Ramos (cell line): ENCODE results near the gene SLC24A3.

Experiments
- in situ Hi-C: fragments of 300-500 bp; cut with MboI; formaldehyde crosslinking; loops from one replicate; pipeline ENCODE4 v1.14.3; 2022; ENCODE audit warnings: low sequenced_read_pairs; ENCODE audit not compliant: unreplicated experiment

SLC24A3 gene

GRCh38 chr20:19679900-19680495 is 467.6 kb downstream of the SLC24A3 start:
- in situ Hi-C loops, result no loop called here

- in situ Hi-C loops, result no loop called here
Measured at GRCh38 chr20:19682249-19682648, 469.8 kb downstream of the SLC24A3 start.

GRCh38 chr20:19683188-19683587 is 470.7 kb downstream of the SLC24A3 start:
- in situ Hi-C loops, result no loop called here

- in situ Hi-C loops, result no loop called here
Measured at GRCh38 chr20:19683822-19684221, 471.4 kb downstream of the SLC24A3 start.

- in situ Hi-C loops, result no loop called here
Measured at GRCh38 chr20:19688031-19688806, 475.8 kb downstream of the SLC24A3 start.

- in situ Hi-C loops, result no loop called here
Measured at GRCh38 chr20:19690462-19690861, 478.0 kb downstream of the SLC24A3 start.

- in situ Hi-C loops, result no loop called here
Measured at GRCh38 chr20:19691125-19691524, 478.7 kb downstream of the SLC24A3 start.

- in situ Hi-C loops, result no loop called here
Measured at GRCh38 chr20:19692100-19692499, 479.7 kb downstream of the SLC24A3 start.

GRCh38 chr20:19692685-19693119 is 480.3 kb downstream of the SLC24A3 start:
- in situ Hi-C loops, result no loop called here

GRCh38 chr20:19693508-19693907 is 481.1 kb downstream of the SLC24A3 start:
- in situ Hi-C loops, result no loop called here

GRCh38 chr20:19695081-19695480 is 482.6 kb downstream of the SLC24A3 start:
- in situ Hi-C loops, result no loop called here

- in situ Hi-C loops, result no loop called here
Measured at GRCh38 chr20:19696620-19697019, 484.2 kb downstream of the SLC24A3 start.

- in situ Hi-C loops, result no loop called here
Measured at GRCh38 chr20:19697415-19697814, 485.0 kb downstream of the SLC24A3 start.

- in situ Hi-C loops, result no loop called here
Measured at GRCh38 chr20:19699180-19699971, 486.9 kb downstream of the SLC24A3 start.

GRCh38 chr20:19701429-19701828 is 489.0 kb downstream of the SLC24A3 start:
- in situ Hi-C loops, result no loop called here

- in situ Hi-C loops, result no loop called here
Measured at GRCh38 chr20:19706463-19706862, 494.0 kb downstream of the SLC24A3 start.

- in situ Hi-C loops, result no loop called here
Measured at GRCh38 chr20:19709635-19710335, 497.3 kb downstream of the SLC24A3 start.

GRCh38 chr20:19710336-19711120 is 498.1 kb downstream of the SLC24A3 start:
- in situ Hi-C loops, result no loop called here

- in situ Hi-C loops, result no loop called here
Measured at GRCh38 chr20:19711126-19711525, 498.7 kb downstream of the SLC24A3 start.
